ENCODE measurements around the gene LDLRAD3. TPM values are rescaled to one million over a fixed set of nuclear protein-coding genes. Genes with fewer than 3 reads are reported as not detected.

LDLRAD3 gene
- polyA plus RNA-seq, 3 donors from 2014 or later, result 0.84 TPM; not detected in 2

- Mint-ChIP-seq H3K27ac (no peak overlapping the region), H3K27me3 (ENCODE audit: low read depth in 3 of 3) (peaks cover 0 to 21% (median 0%) of the 10 kb centered on the region in 3 donors), H3K4me3 (no peak overlapping the region), H3K4me1 (no peaks in the 10 kb centered on the region), H3K9me3 (peaks cover 0 to 5% (median 0%) of the 10 kb centered on the region in 6 donors), H3K36me3 (no peaks in the 10 kb centered on the region)
- no peak for DNase-seq
Observed at GRCh38 chr11:36254713-36255112, 310.9 kb downstream of the LDLRAD3 start.

DNA sequence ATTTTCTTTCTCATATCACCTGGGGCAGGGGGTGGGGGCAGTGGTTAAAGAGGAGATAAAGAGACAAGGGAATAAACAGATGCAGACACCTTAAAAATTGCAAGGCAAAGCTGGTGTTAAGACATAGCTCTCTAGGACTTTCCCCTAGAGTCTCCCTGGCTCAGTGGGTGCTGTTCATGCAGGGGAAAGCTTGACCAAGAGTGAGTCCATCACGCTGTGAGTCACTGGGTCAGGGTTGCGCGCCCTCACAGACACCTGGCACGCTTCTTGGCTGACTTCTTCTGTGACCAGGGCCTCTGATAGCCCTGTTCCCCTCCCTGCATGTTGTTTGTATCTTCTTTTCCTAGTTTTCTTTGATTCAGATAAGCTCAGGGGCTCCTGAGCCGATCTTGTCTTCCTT, 313.5 kb downstream of the LDLRAD3 start:
- H3K4me1 Mint-ChIP-seq, result no peaks in the 10 kb centered on the region
- H3K36me3 Mint-ChIP-seq, result no peaks in the 10 kb centered on the region
- DNase-seq, result no peak
- no peaks in the 10 kb centered on the region for H3K9me3 Mint-ChIP-seq
- H3K27me3 Mint-ChIP-seq (ENCODE audit: low read depth in 3 of 3), result peaks cover 3 to 26% (median 3%) of the 10 kb centered on the region in 3 donors
- no peak overlapping the region for H3K27ac Mint-ChIP-seq
- no peak overlapping the region for H3K4me3 Mint-ChIP-seq

DNA sequence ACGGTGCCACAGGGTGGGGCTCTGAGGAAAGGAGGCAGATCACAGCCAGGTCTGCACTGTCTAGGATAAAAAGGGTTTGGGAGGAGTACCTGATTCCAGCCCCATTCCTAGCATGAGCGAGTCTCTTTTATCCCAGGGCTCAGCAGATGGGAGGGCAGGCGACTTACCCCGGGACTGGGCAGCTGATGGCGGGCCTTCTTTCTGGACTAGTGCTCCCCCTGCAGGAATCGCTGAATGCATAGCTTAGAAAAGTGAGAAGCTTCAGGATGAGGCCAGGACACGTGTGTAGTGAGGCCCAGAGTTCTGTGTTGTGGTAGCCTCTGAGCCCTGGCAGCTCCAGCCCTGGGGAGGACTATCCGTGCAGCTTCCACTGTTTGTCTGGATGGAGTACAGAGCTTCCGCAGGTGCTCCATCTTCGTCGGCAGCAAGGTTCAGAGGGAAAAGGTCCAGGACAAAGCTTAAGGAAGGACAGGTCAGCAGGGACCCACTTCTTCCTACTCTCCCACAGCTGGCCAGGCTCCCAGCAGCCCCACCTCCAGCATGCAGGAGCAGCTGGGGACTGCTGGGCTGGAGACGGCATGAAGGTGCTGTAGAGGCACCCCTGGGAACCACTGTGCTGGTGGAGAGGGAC, 315.0 kb downstream of the LDLRAD3 start:
- Mint-ChIP-seq H3K27me3 (ENCODE audit: low read depth in 3 of 3) (peaks cover 4 to 28% (median 5%) of the 10 kb centered on the region in 3 donors), H3K27ac (no peak overlapping the region), H3K36me3 (no peaks in the 10 kb centered on the region), H3K9me3 (no peaks in the 10 kb centered on the region), H3K4me3 (no peak overlapping the region), H3K4me1 (no peaks in the 10 kb centered on the region)
- DNase-seq, result no peak

DNA sequence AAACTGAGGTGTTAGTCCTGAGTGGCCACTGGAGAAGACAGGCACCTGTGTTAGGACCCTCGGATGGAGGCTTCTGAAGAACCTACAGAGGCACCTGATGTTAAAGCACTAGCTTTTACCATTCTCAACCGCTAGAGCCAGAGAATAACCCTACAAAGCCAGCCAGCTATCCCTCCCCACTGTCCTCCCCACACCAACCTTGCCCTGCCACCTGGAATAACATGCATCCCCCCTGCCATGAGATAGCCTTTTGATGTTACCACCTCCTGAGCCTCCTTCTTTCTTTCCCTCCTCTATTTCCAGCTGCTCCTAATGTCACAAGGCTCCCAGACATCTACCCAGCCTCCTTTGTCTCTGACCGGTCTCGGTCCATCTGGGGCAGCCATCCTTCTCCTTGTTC, 317.2 kb downstream of the LDLRAD3 start:
- Mint-ChIP-seq H3K4me3 (no peak overlapping the region), H3K9me3 (no peaks in the 10 kb centered on the region), H3K4me1 (no peaks in the 10 kb centered on the region), H3K27me3 (ENCODE audit: low read depth in 3 of 3) (peaks cover 5 to 28% (median 6%) of the 10 kb centered on the region in 3 donors), H3K36me3 (no peaks in the 10 kb centered on the region), H3K27ac (no peak overlapping the region)
- no peak for DNase-seq

DNA sequence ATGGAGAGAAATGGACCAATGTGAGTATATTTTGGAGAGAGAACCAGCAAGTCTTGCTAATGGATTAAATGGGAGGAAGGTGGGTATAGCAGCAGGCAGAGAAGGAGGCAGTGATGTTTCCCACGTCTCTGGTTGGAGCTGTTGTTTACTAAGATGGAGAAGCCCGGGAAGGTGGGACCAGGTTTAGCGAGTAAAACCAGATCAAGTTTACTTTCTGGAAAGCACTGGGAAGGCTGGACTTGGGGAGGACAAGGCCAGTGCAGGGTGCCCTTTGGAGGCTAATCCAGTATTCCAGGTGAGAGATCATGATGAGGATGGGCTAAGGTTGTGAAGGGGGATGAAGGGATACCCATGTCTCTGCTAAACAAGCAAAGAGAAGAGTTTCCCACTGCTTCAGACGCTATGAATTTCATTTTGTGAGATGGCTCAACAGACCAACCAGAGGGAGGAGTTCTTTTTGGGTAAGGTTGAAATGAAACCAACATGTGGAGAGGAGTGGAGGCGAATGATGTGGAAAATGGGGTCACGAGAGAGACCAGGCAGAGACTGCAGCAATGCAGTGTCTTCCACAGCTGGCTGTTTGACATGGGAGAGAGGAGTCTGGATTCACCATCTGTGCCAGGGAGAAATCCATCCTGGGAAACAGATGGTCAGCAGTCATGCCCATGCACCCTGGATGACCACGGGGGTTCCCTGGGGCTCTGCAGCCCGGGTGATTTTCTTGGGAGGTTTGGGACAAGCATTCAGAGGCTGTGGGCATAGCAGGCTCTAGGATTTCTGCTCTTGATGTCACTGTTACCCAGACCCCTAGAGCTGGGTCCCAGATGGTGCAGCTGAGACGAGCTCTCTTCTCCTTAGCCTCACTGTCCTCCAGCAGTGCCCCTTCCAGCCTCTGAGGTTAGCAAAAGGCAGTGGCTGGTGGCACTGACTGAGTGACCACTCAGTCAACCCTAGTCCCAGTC, 320.4 kb downstream of the LDLRAD3 start:
- Mint-ChIP-seq H3K36me3 (no peaks in the 10 kb centered on the region), H3K27me3 (ENCODE audit: low read depth in 3 of 3) (peaks cover 5 to 19% (median 6%) of the 10 kb centered on the region in 3 donors), H3K9me3 (no peaks in the 10 kb centered on the region), H3K4me3 (no peak overlapping the region), H3K4me1 (no peaks in the 10 kb centered on the region), H3K27ac (no peak overlapping the region)
- no peak for DNase-seq

DNA sequence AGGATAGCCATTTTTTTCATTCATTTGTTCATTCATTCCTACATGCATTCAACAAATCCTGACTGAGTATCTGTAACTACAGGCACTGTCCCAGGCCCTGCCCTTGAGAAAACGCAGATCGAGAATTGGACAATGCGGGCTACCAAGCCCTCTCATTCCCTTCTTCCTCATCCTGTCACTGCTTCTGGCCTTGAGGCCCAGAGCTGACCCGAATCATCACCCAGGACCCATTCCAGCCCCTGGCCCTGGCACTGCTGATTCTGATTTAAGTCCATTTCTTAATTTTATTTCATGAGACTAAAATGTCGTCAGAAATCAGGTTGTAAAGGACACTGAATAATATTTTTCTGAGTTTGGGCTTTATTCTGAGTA, 321.1 kb downstream of the LDLRAD3 start:
- Mint-ChIP-seq H3K4me1 (no peaks in the 10 kb centered on the region), H3K4me3 (no peak overlapping the region), H3K9me3 (no peaks in the 10 kb centered on the region), H3K27me3 (ENCODE audit: low read depth in 3 of 3) (peaks cover 5 to 18% (median 6%) of the 10 kb centered on the region in 3 donors), H3K27ac (no peak overlapping the region), H3K36me3 (peaks cover 0 to 5% (median 4%) of the 10 kb centered on the region in 3 donors)
- no peak for DNase-seq

DNA sequence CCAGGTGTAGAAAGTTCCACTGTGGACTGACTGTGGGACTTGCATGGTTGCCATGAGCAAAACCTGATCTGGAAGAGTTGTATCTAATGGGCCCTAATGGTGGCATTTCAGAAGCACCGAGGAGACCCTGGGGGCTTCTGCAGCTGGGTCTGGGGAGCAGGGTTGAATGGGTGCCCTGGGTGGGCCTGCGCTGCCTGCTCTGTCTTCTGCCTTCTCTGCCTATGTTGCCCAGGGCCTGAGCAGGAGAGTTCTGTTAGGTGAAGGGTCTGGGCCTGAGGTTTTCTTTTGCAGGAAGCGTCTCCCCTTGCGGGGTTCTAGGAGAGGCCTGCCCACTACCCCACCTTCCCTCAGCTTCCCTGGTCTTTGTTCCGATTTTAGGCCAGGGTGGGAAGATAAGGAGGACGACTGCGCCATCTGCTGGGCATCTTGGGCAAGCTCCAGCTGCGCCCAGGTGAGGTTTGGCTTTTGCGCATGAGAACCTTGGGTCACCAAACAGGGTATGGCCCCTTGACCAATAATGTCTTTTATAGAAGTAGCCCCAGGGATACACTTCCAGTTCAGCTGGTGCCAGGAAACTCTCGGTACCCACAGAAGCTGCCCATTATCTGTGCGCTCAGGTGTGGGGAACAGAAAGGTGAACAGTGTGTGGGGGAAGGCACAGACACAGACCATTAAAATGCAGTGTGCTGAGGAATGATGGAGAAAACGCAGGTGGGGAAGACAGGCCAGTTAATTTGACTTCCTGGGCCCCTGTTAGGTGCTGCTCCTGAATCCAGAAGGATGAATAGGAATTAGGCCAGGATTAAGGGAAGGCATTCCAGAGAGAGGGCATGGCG, 322.1 kb downstream of the LDLRAD3 start:
- peaks cover 4 to 14% (median 10%) of the 10 kb centered on the region in 3 donors for H3K36me3 Mint-ChIP-seq
- no peak overlapping the region for H3K4me3 Mint-ChIP-seq

DNA sequence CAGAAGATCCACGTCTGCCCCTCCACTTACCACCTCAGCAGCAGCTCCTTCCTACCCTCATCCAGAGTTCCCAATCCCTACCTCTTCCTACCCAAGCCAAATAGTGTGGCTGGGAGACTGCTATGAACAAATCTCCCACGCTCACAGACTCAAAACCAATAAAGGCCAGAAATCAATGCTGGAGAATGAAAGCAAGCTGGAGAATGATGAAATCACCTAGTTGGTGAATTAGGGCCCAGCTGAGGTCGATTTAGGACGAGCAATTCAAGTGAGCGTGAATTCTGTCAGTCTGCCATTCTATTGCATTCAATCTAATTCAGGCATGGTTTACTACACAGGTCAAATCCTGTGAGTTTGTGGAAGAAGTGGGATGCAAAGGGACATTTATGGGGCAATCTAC, 322.9 kb downstream of the LDLRAD3 start:
- no peaks in the 10 kb centered on the region for H3K4me1 Mint-ChIP-seq
- peaks cover 12 to 22% (median 15%) of the 10 kb centered on the region in 3 donors for H3K36me3 Mint-ChIP-seq
- DNase-seq, result no peak
- peaks cover 3 to 5% (median 3%) of the 10 kb centered on the region in 3 donors for H3K27me3 Mint-ChIP-seq (ENCODE audit: low read depth in 3 of 3)
- H3K9me3 Mint-ChIP-seq, result no peaks in the 10 kb centered on the region
- no peak overlapping the region for H3K27ac Mint-ChIP-seq
- no peak overlapping the region for H3K4me3 Mint-ChIP-seq

More for the DNA sequence above, 322.1 kb downstream of the LDLRAD3 start:
- no peaks in the 10 kb centered on the region for H3K4me1 Mint-ChIP-seq
- DNase-seq, result peak; percentile 13 to 30 (median 25)
- no peak overlapping the region for H3K27ac Mint-ChIP-seq
- H3K9me3 Mint-ChIP-seq, result no peaks in the 10 kb centered on the region
- peaks cover 3 to 9% (median 5%) of the 10 kb centered on the region in 3 donors for H3K27me3 Mint-ChIP-seq (ENCODE audit: low read depth in 3 of 3)

DNA sequence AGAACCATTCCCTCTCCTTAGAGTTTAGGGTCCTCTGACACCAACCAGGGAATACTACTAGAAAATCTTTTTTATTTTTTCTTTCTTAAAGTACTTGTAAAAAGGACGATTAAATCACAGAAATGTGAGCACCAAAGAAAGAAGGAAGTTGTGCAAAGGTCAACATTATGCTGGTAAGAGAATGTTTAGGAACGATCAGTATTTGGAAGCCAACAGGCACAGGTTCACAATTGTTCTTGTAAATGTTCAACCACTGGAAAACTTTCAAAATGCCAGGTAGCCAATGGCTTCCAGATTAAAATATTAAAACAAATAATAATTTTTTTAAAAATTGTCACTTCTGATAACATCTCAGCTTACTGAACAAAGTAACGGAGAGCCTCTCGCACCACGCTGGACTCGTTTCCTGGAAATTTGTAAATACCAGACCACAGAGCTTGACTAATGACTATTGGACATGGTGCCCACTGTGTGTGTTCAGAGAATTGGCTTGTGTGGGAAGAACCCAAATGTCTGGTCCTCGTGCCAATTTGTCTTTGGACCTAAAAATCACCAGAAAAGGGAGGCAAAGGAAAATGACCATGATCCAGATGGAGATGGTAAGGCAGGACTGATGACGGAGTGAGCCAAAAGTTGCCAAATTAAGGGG, 324.6 kb downstream of the LDLRAD3 start:
- Mint-ChIP-seq H3K27me3 (ENCODE audit: low read depth in 3 of 3) (peaks cover 0 to 3% (median 2%) of the 10 kb centered on the region in 3 donors), H3K4me3 (no peak overlapping the region), H3K9me3 (no peaks in the 10 kb centered on the region), H3K27ac (no peak overlapping the region), H3K36me3 (peaks cover 23 to 37% (median 29%) of the 10 kb centered on the region in 3 donors), H3K4me1 (no peaks in the 10 kb centered on the region)
- no peak for DNase-seq

DNA sequence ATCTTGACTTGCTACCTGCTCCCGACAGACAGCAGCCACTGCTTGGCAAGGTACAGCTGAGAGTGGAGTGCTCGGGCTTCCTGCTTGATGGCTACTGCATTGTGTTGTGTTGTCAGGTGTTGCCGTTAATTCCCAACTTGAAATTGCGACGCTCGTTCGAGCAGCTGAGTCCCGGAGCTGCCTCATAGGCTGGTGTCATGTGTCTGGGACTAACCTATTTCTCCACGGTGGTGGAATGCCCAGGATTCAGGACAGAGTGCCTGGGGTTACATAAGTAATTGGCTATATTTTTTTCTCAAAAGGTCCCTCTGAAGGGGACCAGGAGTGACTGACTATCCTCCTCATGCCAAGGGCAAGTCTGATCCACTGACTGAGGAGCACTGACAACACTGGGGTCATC, 326.8 kb downstream of the LDLRAD3 start:
- Mint-ChIP-seq H3K4me3 (no peak overlapping the region), H3K36me3 (peaks cover 33 to 50% (median 36%) of the 10 kb centered on the region in 3 donors), H3K27me3 (ENCODE audit: low read depth in 3 of 3) (peaks cover 0 to 3% (median 3%) of the 10 kb centered on the region in 3 donors), H3K27ac (no peak overlapping the region), H3K4me1 (no peaks in the 10 kb centered on the region), H3K9me3 (no peaks in the 10 kb centered on the region)
- DNase-seq, result no peak

- H3K9me3 Mint-ChIP-seq, result no peaks in the 10 kb centered on the region
- no peak overlapping the region for H3K27ac Mint-ChIP-seq
- peaks cover 0 to 3% (median 3%) of the 10 kb centered on the region in 3 donors for H3K27me3 Mint-ChIP-seq (ENCODE audit: low read depth in 3 of 3)
- no peak for DNase-seq
- H3K4me1 Mint-ChIP-seq, result no peaks in the 10 kb centered on the region
- peaks cover 36 to 52% (median 39%) of the 10 kb centered on the region in 3 donors for H3K36me3 Mint-ChIP-seq
- H3K4me3 Mint-ChIP-seq, result no peak overlapping the region
Observed at GRCh38 chr11:36271794-36272407, 328.0 kb downstream of the LDLRAD3 start.

GRCh38 chr11:36273110-36273509, 329.2 kb downstream of the LDLRAD3 start:
- Mint-ChIP-seq H3K4me3 (no peak overlapping the region), H3K4me1 (no peaks in the 10 kb centered on the region), H3K36me3 (peaks cover 36 to 60% (median 42%) of the 10 kb centered on the region in 3 donors), H3K27ac (no peak overlapping the region), H3K27me3 (ENCODE audit: low read depth in 3 of 3) (peaks cover 0 to 3% (median 3%) of the 10 kb centered on the region in 3 donors), H3K9me3 (no peaks in the 10 kb centered on the region)
- DNase-seq, result no peak

DNA sequence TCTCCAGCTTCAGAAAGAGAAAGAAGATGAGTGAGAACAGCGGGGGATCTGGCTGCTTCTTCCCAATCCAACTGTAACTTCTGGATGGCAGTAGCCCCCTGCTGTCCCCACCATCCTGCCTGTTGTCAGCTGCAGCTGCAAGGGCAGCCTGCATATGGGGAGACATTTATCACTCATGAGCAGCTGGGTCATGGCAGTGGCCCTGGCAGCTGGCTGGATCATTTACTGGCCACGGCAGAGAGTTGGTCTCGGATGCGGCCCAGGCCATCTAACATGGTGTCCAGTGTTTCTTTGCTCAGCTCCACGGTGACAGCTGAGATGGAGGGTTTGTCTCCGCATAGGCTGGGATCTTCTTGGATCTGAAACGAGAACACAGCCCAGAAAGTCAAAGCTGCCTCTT, 330.6 kb downstream of the LDLRAD3 start:
- Mint-ChIP-seq H3K4me3 (no peak overlapping the region), H3K4me1 (no peaks in the 10 kb centered on the region), H3K27ac (no peak overlapping the region), H3K9me3 (no peaks in the 10 kb centered on the region), H3K36me3 (peaks cover 36 to 64% (median 43%) of the 10 kb centered on the region in 3 donors), H3K27me3 (ENCODE audit: low read depth in 3 of 3) (peaks cover 0 to 3% (median 3%) of the 10 kb centered on the region in 3 donors)
- no peak for DNase-seq

Measured in immature natural killer cell (primary cell).